Endothelial cell of umbilical vein (primary cell): ENCODE measurements around the gene CADPS.

Source experiments
- EZH2 ChIP-seq: IDR thresholded peaks from 2 replicates; pipeline ENCODE4 v1.6.1; 2012; ENCODE audit warnings: borderline replicate concordance, low read depth, mild to moderate bottlenecking, moderate library complexity, low read length, inconsistent platforms; ENCODE audit not compliant: severe bottlenecking
- GATA2 ChIP-seq: IDR thresholded peaks from 2 replicates; pipeline ENCODE4 v1.7.0; 2011; ENCODE audit warnings: low read depth, mild to moderate bottlenecking, moderate library complexity, mixed read lengths, low read length; ENCODE audit not compliant: insufficient read length, insufficient read depth
- JUN ChIP-seq: IDR thresholded peaks from 2 replicates; pipeline ENCODE4 v1.6.1; 2011; ENCODE audit warnings: borderline replicate concordance, low read depth; ENCODE audit not compliant: insufficient read length, insufficient read depth
- POLR2A ChIP-seq: IDR thresholded peaks from 2 replicates; pipeline ENCODE4 v1.6.1; 2012; ENCODE audit warnings: low read depth, mild to moderate bottlenecking, control low read depth, low read length
- POLR2AphosphoS5 ChIP-seq: IDR thresholded peaks from 2 replicates; pipeline ENCODE4 v1.6.1; 2012; ENCODE audit warnings: low read depth, mild to moderate bottlenecking, control low read depth, low read length, moderate library complexity; ENCODE audit not compliant: insufficient read depth
- TF ChIP-seq, protein P1 (sequence below), 2 donors: IDR thresholded peaks; 1 replicate in 1 of 2; 2 replicates in 1 of 2; pipeline ENCODE4 v1.5.1; 2011; ENCODE audit warnings: low read length in 2 of 2, mild to moderate bottlenecking in 2 of 2, moderate library complexity in 2 of 2, control low read depth in 1 of 2, inconsistent platforms in 1 of 2, low read depth in 1 of 2; ENCODE audit not compliant: insufficient read depth in 1 of 2; ENCODE audit errors: extremely low read depth in 1 of 2

DNA sequence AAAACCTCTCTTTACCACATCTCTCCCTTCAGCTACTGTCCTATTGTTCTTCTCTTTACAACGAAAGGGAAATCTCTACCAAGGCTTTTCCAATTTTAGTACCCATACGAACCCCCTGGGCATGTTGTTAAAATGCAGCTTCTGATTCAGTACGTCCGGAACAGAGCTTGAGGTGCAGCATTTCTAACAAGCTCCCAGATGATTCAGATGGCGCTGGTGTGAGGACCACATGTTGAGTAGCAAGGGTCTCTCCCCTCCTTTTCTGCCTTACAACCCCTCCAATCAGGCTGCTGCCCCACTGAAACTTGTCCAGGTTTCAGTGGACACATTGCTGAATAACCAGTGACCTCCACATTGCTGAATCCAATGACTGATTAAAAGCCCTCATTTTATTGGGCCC is 324.8 kb downstream of the CADPS start:
- TF ChIP-seq, protein P1, sequence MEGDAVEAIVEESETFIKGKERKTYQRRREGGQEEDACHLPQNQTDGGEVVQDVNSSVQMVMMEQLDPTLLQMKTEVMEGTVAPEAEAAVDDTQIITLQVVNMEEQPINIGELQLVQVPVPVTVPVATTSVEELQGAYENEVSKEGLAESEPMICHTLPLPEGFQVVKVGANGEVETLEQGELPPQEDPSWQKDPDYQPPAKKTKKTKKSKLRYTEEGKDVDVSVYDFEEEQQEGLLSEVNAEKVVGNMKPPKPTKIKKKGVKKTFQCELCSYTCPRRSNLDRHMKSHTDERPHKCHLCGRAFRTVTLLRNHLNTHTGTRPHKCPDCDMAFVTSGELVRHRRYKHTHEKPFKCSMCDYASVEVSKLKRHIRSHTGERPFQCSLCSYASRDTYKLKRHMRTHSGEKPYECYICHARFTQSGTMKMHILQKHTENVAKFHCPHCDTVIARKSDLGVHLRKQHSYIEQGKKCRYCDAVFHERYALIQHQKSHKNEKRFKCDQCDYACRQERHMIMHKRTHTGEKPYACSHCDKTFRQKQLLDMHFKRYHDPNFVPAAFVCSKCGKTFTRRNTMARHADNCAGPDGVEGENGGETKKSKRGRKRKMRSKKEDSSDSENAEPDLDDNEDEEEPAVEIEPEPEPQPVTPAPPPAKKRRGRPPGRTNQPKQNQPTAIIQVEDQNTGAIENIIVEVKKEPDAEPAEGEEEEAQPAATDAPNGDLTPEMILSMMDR (IDR thresholded peaks at IDR 0.05; ENCODE audit: extremely low read depth in 1 of 2, insufficient read depth in 1 of 2, low read depth in 1 of 2, low read length in 2 of 2): no peak
- TF ChIP-seq JUN: no peak
- TF ChIP-seq POLR2A: no peak
- no peak for TF ChIP-seq GATA2
- no peak for TF ChIP-seq POLR2AphosphoS5
- TF ChIP-seq EZH2: no peak
